ENCODE results near the gene CCDC122. TPM values are rescaled to one million over a fixed set of nuclear protein-coding genes. Genes with fewer than 3 reads are reported as not detected.

Gene CCDC122
- total and polyA plus RNA-seq, 9 of the 15 experiments (the other 6 are each of a cell fraction or from before 2014, with no cell fraction given), result not detected

GRCh38 chr13:43800828-43801227 lies 78.7 kb downstream of the CCDC122 start:
- no peak overlapping the region for H3K27ac ChIP-seq (ENCODE audit: extremely low read depth, low read depth, low read length)
- ATAC-seq, result no peak
- no TSS peak for BruUV-seq (replicated peaks)
- H3K27me3 ChIP-seq (ENCODE audit: control insufficient read depth in 2 of 2, insufficient read depth in 2 of 2, low read length in 2 of 2), result no peaks in the 10 kb centered on the region
- no peaks in the 10 kb centered on the region for H3K79me2 ChIP-seq (ENCODE audit: control insufficient read depth, insufficient read depth, low read length)
- DNase-seq (ENCODE audit: extremely low read depth in 1 of 4, low spot score in 3 of 4), result no peak
- no peaks in the 10 kb centered on the region for H4K20me1 ChIP-seq (replicated peaks; ENCODE audit: control insufficient read depth, insufficient read depth, low read length)
- CTCF ChIA-PET (ENCODE audit: low intra/inter-chr PET ratio), result no interaction called here
- no peak overlapping the region for H2AFZ ChIP-seq (ENCODE audit: low read depth, low read length)
- no peak for TF ChIP-seq ZNF696 (CRISPR knock-in tag; conservative IDR thresholded peaks at IDR 0.05)
- no peak for TF ChIP-seq POLR2A (conservative IDR thresholded peaks at IDR 0.05)
- TF ChIP-seq THAP12 (CRISPR knock-in tag; IDR thresholded peaks at IDR 0.05), result no peak
- TF ChIP-seq SMC3 (conservative IDR thresholded peaks at IDR 0.05; ENCODE audit: insufficient read depth, low read depth, low read length), result no peak
- no peak for TF ChIP-seq SETDB1 (IDR thresholded peaks at IDR 0.05; ENCODE audit: low read length)
- TF ChIP-seq ZBTB11 (CRISPR knock-in tag; IDR thresholded peaks at IDR 0.05), result no peak
- no peak for TF ChIP-seq KLF6 (CRISPR knock-in tag; IDR thresholded peaks at IDR 0.05; ENCODE audit: borderline replicate concordance)
- no peaks in the 10 kb centered on the region for H3K9me1 ChIP-seq (ENCODE audit: control insufficient read depth, insufficient read depth, low read length)
- no peak overlapping the region for H3K9ac ChIP-seq (ENCODE audit: insufficient read depth in 1 of 2, low read depth in 2 of 2, low read length in 2 of 2)
- no peaks in the 10 kb centered on the region for H3K9me3 ChIP-seq (replicated peaks; ENCODE audit: control insufficient read depth, insufficient read depth, low read depth, low read length)
- no peaks in the 10 kb centered on the region for H3K36me3 ChIP-seq (ENCODE audit: control insufficient read depth, insufficient read depth, low read length)
- H3K4me1 ChIP-seq (replicated peaks in 1 of 2; ENCODE audit: control insufficient read depth in 2 of 2, insufficient read depth in 2 of 2, low read length in 2 of 2), result no peaks in the 10 kb centered on the region
- FAIRE-seq, result no peak
- no peak overlapping the region for H3K4me3 ChIP-seq
- in situ Hi-C loops (cut with MboI) (no loop called here), intact Hi-C loops (cut with micrococcal nuclease) (loop anchor here (5.0 kb wide), 2 partner anchors 714 to 834 kb away; no protein-coding TSS in a partner anchor)
- no peak overlapping the region for H3K4me2 ChIP-seq (ENCODE audit: insufficient read depth, low read length)
- WGBS (ENCODE audit: insufficient coverage, low coverage, missing lambda C conversion rate), result 2% methylated on average over 3 of the region's 3 CpGs
- POLR2A ChIA-PET, result no interaction called here

Data from K562 (cell line).